ENCODE results near the gene PDE8B. TPM values are rescaled to one million over a fixed set of nuclear protein-coding genes. Genes with fewer than 3 reads are reported as not detected.

Gene PDE8B
- total RNA-seq, 1 donor from 2014 or later, result 5.3 TPM

- no peaks in the 10 kb centered on the region for H3K4me1 ChIP-seq
- H3K27ac ChIP-seq, result no peak overlapping the region
- peaks cover 42% of the 10 kb centered on the region for H3K36me3 ChIP-seq
- DNase-seq (no peak), ATAC-seq (no peak)
- H3K9me3 ChIP-seq, result no peaks in the 10 kb centered on the region
- no peak overlapping the region for H3K4me3 ChIP-seq
- intact Hi-C loops (cut with DNase I), result no loop called here
- H3K27me3 ChIP-seq (ENCODE audit: low read depth), result no peaks in the 10 kb centered on the region
- TF ChIP-seq CTCF (IDR thresholded peaks at IDR 0.05), result no peak
Observed at GRCh38 chr5:77448831-77449230, 238.4 kb downstream of the PDE8B start.

DNA sequence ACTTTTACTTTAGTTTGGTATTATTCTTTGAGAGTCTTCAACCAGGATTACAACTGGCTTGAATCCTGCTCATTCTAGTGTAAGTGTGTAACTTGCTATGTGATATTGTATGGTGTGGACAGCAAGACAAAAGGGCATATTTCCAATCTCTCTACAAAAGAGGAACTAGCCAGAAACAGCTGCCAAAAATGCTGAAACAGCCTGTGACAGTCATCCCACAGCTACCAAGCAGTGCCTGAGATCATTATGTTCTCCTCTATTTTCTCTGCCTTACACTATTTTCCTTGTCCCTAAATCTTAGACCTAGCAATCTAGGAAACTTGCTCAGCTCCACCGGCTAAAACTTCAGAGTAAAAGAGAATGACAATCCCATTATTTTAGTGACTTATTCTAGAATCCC lies 238.8 kb downstream of the PDE8B start:
- Histone ChIP-seq H3K9me3 (no peaks in the 10 kb centered on the region), H3K4me1 (no peaks in the 10 kb centered on the region), H3K27ac (no peak overlapping the region), H3K4me3 (no peak overlapping the region), H3K36me3 (peaks cover 46% of the 10 kb centered on the region), H3K27me3 (ENCODE audit: low read depth) (no peaks in the 10 kb centered on the region)
- no peak for TF ChIP-seq CTCF (IDR thresholded peaks at IDR 0.05)
- intact Hi-C loops (cut with DNase I), result no loop called here
- no peak for DNase-seq
- ATAC-seq, result peak; percentile 24 to 63

GRCh38 chr5:77449981-77450380 lies 239.5 kb downstream of the PDE8B start:
- intact Hi-C loops (cut with DNase I), result no loop called here
- no peak overlapping the region for H3K27ac ChIP-seq
- no peaks in the 10 kb centered on the region for H3K4me1 ChIP-seq
- DNase-seq (no peak), ATAC-seq (no peak)
- TF ChIP-seq CTCF (IDR thresholded peaks at IDR 0.05), result no peak
- H3K4me3 ChIP-seq, result no peak overlapping the region
- H3K36me3 ChIP-seq, result peaks cover 46% of the 10 kb centered on the region
- no peaks in the 10 kb centered on the region for H3K27me3 ChIP-seq (ENCODE audit: low read depth)
- no peaks in the 10 kb centered on the region for H3K9me3 ChIP-seq

DNA sequence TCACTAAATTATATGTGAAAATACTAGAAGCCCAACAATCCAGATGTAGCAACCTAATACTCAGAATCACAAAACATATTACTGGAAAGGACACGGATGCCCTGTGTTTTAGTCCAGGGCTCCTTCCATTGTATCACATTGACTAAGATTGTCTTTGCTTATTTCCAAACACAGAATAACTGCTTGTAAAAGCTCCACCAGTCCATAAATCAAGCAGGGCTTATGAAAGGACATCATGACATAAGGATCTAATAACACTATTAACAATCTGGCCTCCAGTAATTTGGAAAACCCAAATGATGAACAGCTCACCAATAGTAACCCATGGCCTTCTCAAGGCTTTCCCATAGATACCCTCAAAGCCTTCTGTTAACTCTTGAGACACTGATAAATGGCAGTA lies 241.9 kb downstream of the PDE8B start:
- Histone ChIP-seq H3K9me3 (no peaks in the 10 kb centered on the region), H3K36me3 (peaks cover 52% of the 10 kb centered on the region), H3K27ac (no peak overlapping the region), H3K4me1 (no peaks in the 10 kb centered on the region), H3K4me3 (no peak overlapping the region), H3K27me3 (ENCODE audit: low read depth) (no peaks in the 10 kb centered on the region)
- intact Hi-C loops (cut with DNase I), result no loop called here
- no peak for TF ChIP-seq CTCF (IDR thresholded peaks at IDR 0.05)
- ATAC-seq, result no peak
- DNase-seq, result no peak

- Histone ChIP-seq H3K27me3 (ENCODE audit: low read depth) (no peaks in the 10 kb centered on the region), H3K36me3 (peaks cover 35% of the 10 kb centered on the region), H3K4me1 (no peaks in the 10 kb centered on the region), H3K27ac (no peak overlapping the region), H3K9me3 (no peaks in the 10 kb centered on the region), H3K4me3 (no peak overlapping the region)
- intact Hi-C loops (cut with DNase I), result no loop called here
- DNase-seq, result no peak
- no peak for TF ChIP-seq CTCF (IDR thresholded peaks at IDR 0.05)
- ATAC-seq, result no peak
Observed at GRCh38 chr5:77454123-77454522, 243.6 kb downstream of the PDE8B start.

DNA sequence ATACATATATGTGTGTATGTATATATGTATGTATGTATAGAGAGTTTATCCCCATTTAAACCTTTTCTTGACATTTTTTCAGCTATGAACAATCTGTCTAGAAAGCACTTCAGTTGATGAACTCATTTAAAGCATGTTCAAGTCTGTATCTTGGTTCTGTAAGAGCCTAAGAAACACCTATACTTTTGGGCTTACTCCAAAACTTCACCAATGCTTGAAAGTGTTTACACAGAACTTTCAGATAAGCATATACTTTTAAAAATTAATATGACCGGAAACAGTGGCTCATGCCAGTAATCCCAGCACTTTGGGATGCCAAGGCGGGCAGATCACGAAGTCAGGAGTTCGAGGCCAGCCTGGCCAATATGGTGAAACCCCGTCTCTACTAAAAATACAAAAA lies 250.8 kb downstream of the PDE8B start:
- Histone ChIP-seq H3K27me3 (ENCODE audit: low read depth) (no peaks in the 10 kb centered on the region), H3K36me3 (no peaks in the 10 kb centered on the region), H3K4me3 (no peak overlapping the region), H3K4me1 (no peaks in the 10 kb centered on the region), H3K9me3 (no peaks in the 10 kb centered on the region), H3K27ac (no peak overlapping the region)
- no peak for DNase-seq
- intact Hi-C loops (cut with DNase I), result no loop called here
- no peak for ATAC-seq
- TF ChIP-seq CTCF (IDR thresholded peaks at IDR 0.05), result no peak

Data from lower lobe of right lung (tissue), 2 donors.